ENCODE data around the gene CAPN11.

DNA sequence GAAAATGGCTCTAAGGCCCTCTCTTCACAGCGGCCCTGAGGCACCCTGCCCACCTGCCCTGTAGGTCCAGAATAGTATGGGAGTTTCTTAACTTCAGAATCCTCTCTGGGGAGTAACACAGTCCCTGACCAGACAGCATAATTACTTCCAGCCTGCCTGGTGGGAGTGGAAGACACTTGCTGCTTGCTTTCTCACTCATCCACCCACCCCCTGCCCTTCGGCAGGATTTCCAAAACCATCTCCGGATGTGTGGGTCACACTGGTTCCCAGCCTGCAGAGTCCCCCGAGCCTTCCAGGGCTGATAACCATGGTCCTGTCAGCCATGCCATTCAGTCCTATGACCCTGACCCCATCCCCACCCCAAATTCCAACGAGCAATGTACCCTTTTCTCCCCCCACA is 70.2 kb downstream of the CAPN11 start:
- TF ChIP-seq, protein P1, sequence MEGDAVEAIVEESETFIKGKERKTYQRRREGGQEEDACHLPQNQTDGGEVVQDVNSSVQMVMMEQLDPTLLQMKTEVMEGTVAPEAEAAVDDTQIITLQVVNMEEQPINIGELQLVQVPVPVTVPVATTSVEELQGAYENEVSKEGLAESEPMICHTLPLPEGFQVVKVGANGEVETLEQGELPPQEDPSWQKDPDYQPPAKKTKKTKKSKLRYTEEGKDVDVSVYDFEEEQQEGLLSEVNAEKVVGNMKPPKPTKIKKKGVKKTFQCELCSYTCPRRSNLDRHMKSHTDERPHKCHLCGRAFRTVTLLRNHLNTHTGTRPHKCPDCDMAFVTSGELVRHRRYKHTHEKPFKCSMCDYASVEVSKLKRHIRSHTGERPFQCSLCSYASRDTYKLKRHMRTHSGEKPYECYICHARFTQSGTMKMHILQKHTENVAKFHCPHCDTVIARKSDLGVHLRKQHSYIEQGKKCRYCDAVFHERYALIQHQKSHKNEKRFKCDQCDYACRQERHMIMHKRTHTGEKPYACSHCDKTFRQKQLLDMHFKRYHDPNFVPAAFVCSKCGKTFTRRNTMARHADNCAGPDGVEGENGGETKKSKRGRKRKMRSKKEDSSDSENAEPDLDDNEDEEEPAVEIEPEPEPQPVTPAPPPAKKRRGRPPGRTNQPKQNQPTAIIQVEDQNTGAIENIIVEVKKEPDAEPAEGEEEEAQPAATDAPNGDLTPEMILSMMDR (IDR thresholded peaks at IDR 0.05), result no peak
- no peak for TF ChIP-seq POLR2A (IDR thresholded peaks at IDR 0.05)
